ENCODE results near the gene SPIRE2.

DNA sequence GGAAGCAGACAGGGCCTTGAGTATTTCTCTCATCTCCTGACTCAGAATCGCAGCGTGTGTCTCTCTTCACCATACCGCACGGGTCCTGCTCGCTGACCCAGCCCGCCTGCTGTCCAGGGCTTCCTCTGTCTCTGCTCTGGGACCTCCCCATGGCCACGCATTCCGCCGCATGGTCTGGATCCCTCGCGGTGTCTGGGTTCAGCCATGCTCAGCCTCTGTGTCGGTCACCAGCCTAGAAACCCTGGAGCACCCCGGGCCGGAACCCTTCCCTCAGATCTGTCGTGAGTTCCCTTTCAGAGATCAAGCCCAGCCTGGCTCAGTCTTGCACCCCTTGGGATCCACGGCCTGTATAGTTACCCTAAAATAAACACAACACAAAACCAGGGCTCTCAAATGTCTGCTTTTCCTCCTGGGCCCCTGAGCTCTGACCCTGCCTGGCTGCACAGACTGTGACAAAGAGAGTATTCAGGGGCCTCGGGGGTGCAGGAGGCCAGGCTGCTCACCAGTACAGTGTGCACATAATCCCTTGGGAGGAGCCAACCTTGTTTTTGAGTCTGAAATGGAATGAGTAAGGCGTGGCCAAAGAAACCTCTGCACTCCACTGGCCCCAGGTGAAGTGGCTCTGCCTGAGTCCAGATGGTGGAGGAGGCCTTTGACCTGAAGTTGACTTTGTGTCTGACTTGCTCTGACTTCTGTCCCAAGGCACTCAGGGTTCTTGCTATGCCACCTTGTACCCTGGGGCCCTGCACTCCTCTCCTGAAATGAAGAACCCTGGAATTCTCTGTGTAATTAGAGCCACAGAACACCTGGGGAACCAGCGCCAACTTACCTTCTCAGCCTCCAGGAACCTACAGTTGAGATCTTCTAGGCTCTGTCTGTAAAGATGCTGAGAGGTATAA lies 5.8 kb upstream of the SPIRE2 start:
- TF ChIP-seq, protein P1, sequence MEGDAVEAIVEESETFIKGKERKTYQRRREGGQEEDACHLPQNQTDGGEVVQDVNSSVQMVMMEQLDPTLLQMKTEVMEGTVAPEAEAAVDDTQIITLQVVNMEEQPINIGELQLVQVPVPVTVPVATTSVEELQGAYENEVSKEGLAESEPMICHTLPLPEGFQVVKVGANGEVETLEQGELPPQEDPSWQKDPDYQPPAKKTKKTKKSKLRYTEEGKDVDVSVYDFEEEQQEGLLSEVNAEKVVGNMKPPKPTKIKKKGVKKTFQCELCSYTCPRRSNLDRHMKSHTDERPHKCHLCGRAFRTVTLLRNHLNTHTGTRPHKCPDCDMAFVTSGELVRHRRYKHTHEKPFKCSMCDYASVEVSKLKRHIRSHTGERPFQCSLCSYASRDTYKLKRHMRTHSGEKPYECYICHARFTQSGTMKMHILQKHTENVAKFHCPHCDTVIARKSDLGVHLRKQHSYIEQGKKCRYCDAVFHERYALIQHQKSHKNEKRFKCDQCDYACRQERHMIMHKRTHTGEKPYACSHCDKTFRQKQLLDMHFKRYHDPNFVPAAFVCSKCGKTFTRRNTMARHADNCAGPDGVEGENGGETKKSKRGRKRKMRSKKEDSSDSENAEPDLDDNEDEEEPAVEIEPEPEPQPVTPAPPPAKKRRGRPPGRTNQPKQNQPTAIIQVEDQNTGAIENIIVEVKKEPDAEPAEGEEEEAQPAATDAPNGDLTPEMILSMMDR (optimal IDR thresholded peaks at IDR 0.05 in 1 of 3, IDR thresholded peaks at IDR 0.05 in 1 of 3, conservative IDR thresholded peaks at IDR 0.05 in 1 of 3; ENCODE audit: extremely low read depth in 1 of 3, insufficient read depth in 2 of 3, low read length in 3 of 3) = no peak
- TF ChIP-seq EZH2 (IDR thresholded peaks at IDR 0.05; ENCODE audit: low read length) = no peak
